C4-2B (cell line): ENCODE results near the gene TTLL13.

ENCODE experiments used
- ZFX ChIP-seq: fragments of 450-650 bp; IDR thresholded peaks from 2 replicates; pipeline ENCODE4 v1.6.1; 2017
- TF ChIP-seq, protein P1 (sequence below): fragments of 450-650 bp; conservative IDR thresholded peaks from 2 replicates; pipeline ENCODE4 v1.5.1; 2017; ENCODE audit warnings: mild to moderate bottlenecking

- TF ChIP-seq, protein P1, sequence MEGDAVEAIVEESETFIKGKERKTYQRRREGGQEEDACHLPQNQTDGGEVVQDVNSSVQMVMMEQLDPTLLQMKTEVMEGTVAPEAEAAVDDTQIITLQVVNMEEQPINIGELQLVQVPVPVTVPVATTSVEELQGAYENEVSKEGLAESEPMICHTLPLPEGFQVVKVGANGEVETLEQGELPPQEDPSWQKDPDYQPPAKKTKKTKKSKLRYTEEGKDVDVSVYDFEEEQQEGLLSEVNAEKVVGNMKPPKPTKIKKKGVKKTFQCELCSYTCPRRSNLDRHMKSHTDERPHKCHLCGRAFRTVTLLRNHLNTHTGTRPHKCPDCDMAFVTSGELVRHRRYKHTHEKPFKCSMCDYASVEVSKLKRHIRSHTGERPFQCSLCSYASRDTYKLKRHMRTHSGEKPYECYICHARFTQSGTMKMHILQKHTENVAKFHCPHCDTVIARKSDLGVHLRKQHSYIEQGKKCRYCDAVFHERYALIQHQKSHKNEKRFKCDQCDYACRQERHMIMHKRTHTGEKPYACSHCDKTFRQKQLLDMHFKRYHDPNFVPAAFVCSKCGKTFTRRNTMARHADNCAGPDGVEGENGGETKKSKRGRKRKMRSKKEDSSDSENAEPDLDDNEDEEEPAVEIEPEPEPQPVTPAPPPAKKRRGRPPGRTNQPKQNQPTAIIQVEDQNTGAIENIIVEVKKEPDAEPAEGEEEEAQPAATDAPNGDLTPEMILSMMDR: no peak
- TF ChIP-seq ZFX: no peak
Observed at GRCh38 chr15:90243943-90244639, 5.3 kb upstream of the TTLL13 start.
